Neural cell (in vitro differentiated cells): Measurements from ENCODE around the gene IKZF4.

Experiments
- EZH2 ChIP-seq: fragments of 200-600, 300-800 bp; shearing (Covaris generic), sonication (generic); IDR thresholded peaks from 2 replicates; pipeline ENCODE4 v1.6.1; 2014; ENCODE audit warnings: antibody characterized with exemption, low read length, borderline replicate concordance, mild to moderate bottlenecking; ENCODE audit not compliant: insufficient read depth, poor library complexity, severe bottlenecking
- MXI1 ChIP-seq: fragments of 450-650 bp; conservative IDR thresholded peaks from 2 replicates; pipeline ENCODE4 v1.6.1; 2014; ENCODE audit warnings: antibody characterized with exemption, mild to moderate bottlenecking; ENCODE audit not compliant: poor library complexity, severe bottlenecking
- POLR2AphosphoS5 ChIP-seq: IDR thresholded peaks from 2 replicates; pipeline ENCODE4 v1.6.1; 2012
- SMC3 ChIP-seq: fragments of 450-650 bp; conservative IDR thresholded peaks from 2 replicates; pipeline ENCODE4 v1.6.1; 2014; ENCODE audit warnings: antibody characterized with exemption, mild to moderate bottlenecking, moderate library complexity; ENCODE audit not compliant: poor library complexity
- TF ChIP-seq, protein P1 (sequence below): fragments of 450-650 bp; IDR thresholded peaks from 2 replicates; pipeline ENCODE4 v1.5.1; 2014; ENCODE audit warnings: antibody characterized with exemption, mild to moderate bottlenecking, moderate library complexity; ENCODE audit not compliant: poor library complexity, severe bottlenecking
- TF ChIP-seq, protein P2 (sequence below): IDR thresholded peaks from 2 replicates; pipeline ENCODE4 v1.6.1; 2012; ENCODE audit warnings: borderline replicate concordance

DNA sequence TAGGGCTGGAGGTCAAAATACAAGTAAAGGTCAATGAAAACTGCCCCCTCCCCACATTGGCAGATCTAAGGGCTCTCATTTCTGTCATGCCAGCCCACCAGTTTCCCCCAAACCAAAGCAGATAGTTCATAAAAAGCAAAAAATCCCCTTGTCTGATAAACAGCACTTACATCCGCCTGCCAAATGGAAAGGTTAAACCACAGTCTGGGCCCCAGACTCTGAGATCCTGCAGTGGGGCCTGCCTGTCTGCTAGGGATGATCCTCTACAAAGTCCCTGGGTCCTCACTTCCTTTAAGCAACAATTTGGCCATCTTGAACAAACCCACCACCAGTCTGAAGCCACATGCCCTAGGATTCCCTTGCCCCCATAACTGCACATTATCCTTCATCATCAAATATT lies 11.1 kb downstream of the IKZF4 start:
- TF ChIP-seq, protein P1, sequence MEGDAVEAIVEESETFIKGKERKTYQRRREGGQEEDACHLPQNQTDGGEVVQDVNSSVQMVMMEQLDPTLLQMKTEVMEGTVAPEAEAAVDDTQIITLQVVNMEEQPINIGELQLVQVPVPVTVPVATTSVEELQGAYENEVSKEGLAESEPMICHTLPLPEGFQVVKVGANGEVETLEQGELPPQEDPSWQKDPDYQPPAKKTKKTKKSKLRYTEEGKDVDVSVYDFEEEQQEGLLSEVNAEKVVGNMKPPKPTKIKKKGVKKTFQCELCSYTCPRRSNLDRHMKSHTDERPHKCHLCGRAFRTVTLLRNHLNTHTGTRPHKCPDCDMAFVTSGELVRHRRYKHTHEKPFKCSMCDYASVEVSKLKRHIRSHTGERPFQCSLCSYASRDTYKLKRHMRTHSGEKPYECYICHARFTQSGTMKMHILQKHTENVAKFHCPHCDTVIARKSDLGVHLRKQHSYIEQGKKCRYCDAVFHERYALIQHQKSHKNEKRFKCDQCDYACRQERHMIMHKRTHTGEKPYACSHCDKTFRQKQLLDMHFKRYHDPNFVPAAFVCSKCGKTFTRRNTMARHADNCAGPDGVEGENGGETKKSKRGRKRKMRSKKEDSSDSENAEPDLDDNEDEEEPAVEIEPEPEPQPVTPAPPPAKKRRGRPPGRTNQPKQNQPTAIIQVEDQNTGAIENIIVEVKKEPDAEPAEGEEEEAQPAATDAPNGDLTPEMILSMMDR: no peak
- TF ChIP-seq SMC3: no peak
- TF ChIP-seq EZH2: no peak
- TF ChIP-seq POLR2AphosphoS5: no peak
- TF ChIP-seq, protein P2, sequence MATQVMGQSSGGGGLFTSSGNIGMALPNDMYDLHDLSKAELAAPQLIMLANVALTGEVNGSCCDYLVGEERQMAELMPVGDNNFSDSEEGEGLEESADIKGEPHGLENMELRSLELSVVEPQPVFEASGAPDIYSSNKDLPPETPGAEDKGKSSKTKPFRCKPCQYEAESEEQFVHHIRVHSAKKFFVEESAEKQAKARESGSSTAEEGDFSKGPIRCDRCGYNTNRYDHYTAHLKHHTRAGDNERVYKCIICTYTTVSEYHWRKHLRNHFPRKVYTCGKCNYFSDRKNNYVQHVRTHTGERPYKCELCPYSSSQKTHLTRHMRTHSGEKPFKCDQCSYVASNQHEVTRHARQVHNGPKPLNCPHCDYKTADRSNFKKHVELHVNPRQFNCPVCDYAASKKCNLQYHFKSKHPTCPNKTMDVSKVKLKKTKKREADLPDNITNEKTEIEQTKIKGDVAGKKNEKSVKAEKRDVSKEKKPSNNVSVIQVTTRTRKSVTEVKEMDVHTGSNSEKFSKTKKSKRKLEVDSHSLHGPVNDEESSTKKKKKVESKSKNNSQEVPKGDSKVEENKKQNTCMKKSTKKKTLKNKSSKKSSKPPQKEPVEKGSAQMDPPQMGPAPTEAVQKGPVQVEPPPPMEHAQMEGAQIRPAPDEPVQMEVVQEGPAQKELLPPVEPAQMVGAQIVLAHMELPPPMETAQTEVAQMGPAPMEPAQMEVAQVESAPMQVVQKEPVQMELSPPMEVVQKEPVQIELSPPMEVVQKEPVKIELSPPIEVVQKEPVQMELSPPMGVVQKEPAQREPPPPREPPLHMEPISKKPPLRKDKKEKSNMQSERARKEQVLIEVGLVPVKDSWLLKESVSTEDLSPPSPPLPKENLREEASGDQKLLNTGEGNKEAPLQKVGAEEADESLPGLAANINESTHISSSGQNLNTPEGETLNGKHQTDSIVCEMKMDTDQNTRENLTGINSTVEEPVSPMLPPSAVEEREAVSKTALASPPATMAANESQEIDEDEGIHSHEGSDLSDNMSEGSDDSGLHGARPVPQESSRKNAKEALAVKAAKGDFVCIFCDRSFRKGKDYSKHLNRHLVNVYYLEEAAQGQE: no peak
- TF ChIP-seq MXI1: no peak
